HEK293 (cell line): ENCODE results near the gene FTO.

ENCODE experiments used
- CTCF ChIA-PET: fragments of 350-600 bp; formaldehyde crosslinking; extraction: SDS; loops from one replicate; lab custom pipeline; 2021; ENCODE audit warnings: antibody characterized with exemption; lab: Yijun Ruan, JAX
- POLR2A ChIA-PET: fragments of 300-600 bp; formaldehyde crosslinking; extraction: SDS; loops from one replicate; lab custom pipeline; 2020; ENCODE audit warnings: antibody characterized with exemption, inconsistent platforms; lab: Yijun Ruan, JAX
- H3K27ac ChIP-seq: fragments of 200-500 bp; sonication (Bioruptor generic); 2 replicates; pipeline ENCODE4 v1.5.1; 2014; ENCODE audit warnings: low read depth, low read length, control low read depth, inconsistent platforms; ENCODE audit errors: extremely low read depth
- H3K36me3 ChIP-seq, 2 experiments: fragments of 200-500 bp in 1 of 2; sonication (Bioruptor generic) in 1 of 2; 1 replicate in 1 of 2; 2 replicates in 1 of 2; pipeline ENCODE4 v1.5.1; 2014 to 2017; ENCODE audit warnings: inconsistent platforms in 2 of 2, low read length in 2 of 2; ENCODE audit not compliant: control insufficient read depth in 2 of 2, insufficient read depth in 1 of 2
- H3K4me1 ChIP-seq: fragments of 200-500 bp; sonication (Bioruptor generic); 2 replicates; pipeline ENCODE4 v1.5.1; 2014; ENCODE audit warnings: mild to moderate bottlenecking, low read length, inconsistent platforms; ENCODE audit not compliant: control insufficient read depth, insufficient read depth
- H3K4me3 ChIP-seq: 2 replicates; pipeline ENCODE4 v1.5.1; 2011; ENCODE audit warnings: low read depth, mild to moderate bottlenecking, control low read depth, low read length, moderate library complexity
- H3K9me3 ChIP-seq: fragments of 200-500 bp; sonication (Bioruptor generic); 2 replicates; pipeline ENCODE4 v1.5.1; 2014; ENCODE audit warnings: low read depth, low read length, inconsistent platforms; ENCODE audit not compliant: control insufficient read depth, insufficient read depth
- GLI4 ChIP-seq: fragments of 450-650 bp; formaldehyde crosslinking; IDR thresholded peaks from 2 replicates; pipeline ENCODE4 v1.5.1; 2016; ENCODE audit warnings: missing biosample characterization, missing genetic modification characterization
- HOXA7 ChIP-seq: sonication (generic); formaldehyde crosslinking; IDR thresholded peaks from 2 replicates; pipeline ENCODE4 v1.8.1; 2022; ENCODE audit warnings: missing genetic modification reagents, borderline replicate concordance
- KLF8 ChIP-seq: fragments of 450-650 bp; formaldehyde crosslinking; IDR thresholded peaks from 2 replicates; pipeline ENCODE4 v1.5.1; 2016; ENCODE audit warnings: missing biosample characterization, missing genetic modification characterization
- PRDM1 ChIP-seq: fragments of 450-650 bp; formaldehyde crosslinking; IDR thresholded peaks from 2 replicates; pipeline ENCODE4; 2016; ENCODE audit warnings: missing biosample characterization, missing genetic modification characterization
- PRDM2 ChIP-seq: fragments of 450-650 bp; formaldehyde crosslinking; IDR thresholded peaks from 2 replicates; pipeline ENCODE4 v1.5.1; 2016; ENCODE audit warnings: missing biosample characterization, missing genetic modification characterization, borderline replicate concordance
- YY2 ChIP-seq: fragments of 450-650 bp; formaldehyde crosslinking; IDR thresholded peaks from 2 replicates; pipeline ENCODE4 v1.5.1; 2016; ENCODE audit warnings: missing biosample characterization, missing genetic modification characterization
- ZBTB1 ChIP-seq: fragments of 450-650 bp; formaldehyde crosslinking; IDR thresholded peaks from 2 replicates; pipeline ENCODE4 v1.5.1; 2016; ENCODE audit warnings: missing biosample characterization, missing genetic modification characterization
- ZNF112 ChIP-seq: fragments of 450-650 bp; formaldehyde crosslinking; IDR thresholded peaks from 2 replicates; pipeline ENCODE4 v1.5.0; 2017; ENCODE audit warnings: missing biosample characterization, missing genetic modification characterization
- ZNF121 ChIP-seq: fragments of 450-650 bp; formaldehyde crosslinking; IDR thresholded peaks from 2 replicates; pipeline ENCODE4 v1.5.1; 2016; ENCODE audit warnings: missing biosample characterization, missing genetic modification characterization
- ZNF132 ChIP-seq: fragments of 450-650 bp; formaldehyde crosslinking; IDR thresholded peaks from 2 replicates; pipeline ENCODE4 v1.5.1; 2017; ENCODE audit warnings: missing biosample characterization, missing genetic modification characterization, borderline replicate concordance
- ZNF571 ChIP-seq: fragments of 450-650 bp; formaldehyde crosslinking; IDR thresholded peaks from 2 replicates; pipeline ENCODE4 v1.5.0; 2017; ENCODE audit warnings: missing biosample characterization, missing genetic modification characterization
- ZNF621 ChIP-seq: fragments of 450-650 bp; formaldehyde crosslinking; IDR thresholded peaks from 2 replicates; pipeline ENCODE4 v1.5.1; 2017; ENCODE audit warnings: missing biosample characterization, missing genetic modification characterization
- ZNF629 ChIP-seq: fragments of 450-650 bp; formaldehyde crosslinking; IDR thresholded peaks from 2 replicates; pipeline ENCODE4 v1.5.1; 2017; ENCODE audit warnings: missing biosample characterization, missing genetic modification characterization
- TF ChIP-seq, protein P1 (sequence below): fragments of 450-650 bp; formaldehyde crosslinking; IDR thresholded peaks from 2 replicates; pipeline ENCODE4 v1.5.1; 2017; ENCODE audit warnings: missing biosample characterization, missing genetic modification characterization
- TF ChIP-seq, protein P2 (sequence below): fragments of 450-650 bp; formaldehyde crosslinking; IDR thresholded peaks from 2 replicates; pipeline ENCODE4 v1.5.1; 2016; ENCODE audit warnings: missing biosample characterization, missing genetic modification characterization
- TF ChIP-seq, protein P3 (sequence below): sonication (generic); formaldehyde crosslinking; IDR thresholded peaks from 2 replicates; pipeline ENCODE4 v1.8.1; 2022; ENCODE audit warnings: mild to moderate bottlenecking, moderate library complexity, missing genetic modification reagents
- TF ChIP-seq, protein P4 (sequence below): fragments of 450-650 bp; formaldehyde crosslinking; IDR thresholded peaks from 2 replicates; pipeline ENCODE4 v1.5.1; 2016; ENCODE audit warnings: missing biosample characterization, missing genetic modification characterization

The FTO gene

DNA sequence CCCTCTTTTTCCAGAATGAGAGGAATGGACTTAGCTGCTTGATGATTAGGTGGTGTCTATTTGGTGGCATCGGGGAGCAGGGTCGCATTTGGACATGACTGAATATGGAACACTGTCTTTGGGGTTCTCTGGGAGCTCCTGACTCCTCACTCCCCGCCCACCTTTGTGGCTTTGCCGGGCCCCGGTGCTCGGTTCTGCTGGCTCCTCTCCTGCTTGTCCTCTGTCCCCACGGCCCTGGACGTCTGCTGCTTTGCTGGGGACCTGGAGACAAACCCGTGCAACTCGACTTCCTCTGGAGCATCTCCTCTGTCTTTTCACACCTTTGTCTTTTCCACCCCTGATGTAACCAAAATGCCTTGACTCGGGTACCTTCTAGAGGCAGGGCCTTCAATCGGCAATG, 446.9 kb downstream of the FTO start:
- no peak overlapping the region for H3K4me3 ChIP-seq
- CTCF ChIA-PET: no interaction called here
- H3K27ac ChIP-seq: no peak overlapping the region
- no peaks in the 10 kb centered on the region for H3K36me3 ChIP-seq
- POLR2A ChIA-PET: no interaction called here
- H3K9me3 ChIP-seq: no peaks in the 10 kb centered on the region
- no peak for TF ChIP-seq KLF8 (tag by site-specific recombination)
- TF ChIP-seq, protein P1, sequence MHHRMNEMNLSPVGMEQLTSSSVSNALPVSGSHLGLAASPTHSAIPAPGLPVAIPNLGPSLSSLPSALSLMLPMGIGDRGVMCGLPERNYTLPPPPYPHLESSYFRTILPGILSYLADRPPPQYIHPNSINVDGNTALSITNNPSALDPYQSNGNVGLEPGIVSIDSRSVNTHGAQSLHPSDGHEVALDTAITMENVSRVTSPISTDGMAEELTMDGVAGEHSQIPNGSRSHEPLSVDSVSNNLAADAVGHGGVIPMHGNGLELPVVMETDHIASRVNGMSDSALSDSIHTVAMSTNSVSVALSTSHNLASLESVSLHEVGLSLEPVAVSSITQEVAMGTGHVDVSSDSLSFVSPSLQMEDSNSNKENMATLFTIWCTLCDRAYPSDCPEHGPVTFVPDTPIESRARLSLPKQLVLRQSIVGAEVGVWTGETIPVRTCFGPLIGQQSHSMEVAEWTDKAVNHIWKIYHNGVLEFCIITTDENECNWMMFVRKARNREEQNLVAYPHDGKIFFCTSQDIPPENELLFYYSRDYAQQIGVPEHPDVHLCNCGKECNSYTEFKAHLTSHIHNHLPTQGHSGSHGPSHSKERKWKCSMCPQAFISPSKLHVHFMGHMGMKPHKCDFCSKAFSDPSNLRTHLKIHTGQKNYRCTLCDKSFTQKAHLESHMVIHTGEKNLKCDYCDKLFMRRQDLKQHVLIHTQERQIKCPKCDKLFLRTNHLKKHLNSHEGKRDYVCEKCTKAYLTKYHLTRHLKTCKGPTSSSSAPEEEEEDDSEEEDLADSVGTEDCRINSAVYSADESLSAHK (tag by site-specific recombination): no peak
- TF ChIP-seq ZNF629 (tag by site-specific recombination): no peak
- TF ChIP-seq, protein P2, sequence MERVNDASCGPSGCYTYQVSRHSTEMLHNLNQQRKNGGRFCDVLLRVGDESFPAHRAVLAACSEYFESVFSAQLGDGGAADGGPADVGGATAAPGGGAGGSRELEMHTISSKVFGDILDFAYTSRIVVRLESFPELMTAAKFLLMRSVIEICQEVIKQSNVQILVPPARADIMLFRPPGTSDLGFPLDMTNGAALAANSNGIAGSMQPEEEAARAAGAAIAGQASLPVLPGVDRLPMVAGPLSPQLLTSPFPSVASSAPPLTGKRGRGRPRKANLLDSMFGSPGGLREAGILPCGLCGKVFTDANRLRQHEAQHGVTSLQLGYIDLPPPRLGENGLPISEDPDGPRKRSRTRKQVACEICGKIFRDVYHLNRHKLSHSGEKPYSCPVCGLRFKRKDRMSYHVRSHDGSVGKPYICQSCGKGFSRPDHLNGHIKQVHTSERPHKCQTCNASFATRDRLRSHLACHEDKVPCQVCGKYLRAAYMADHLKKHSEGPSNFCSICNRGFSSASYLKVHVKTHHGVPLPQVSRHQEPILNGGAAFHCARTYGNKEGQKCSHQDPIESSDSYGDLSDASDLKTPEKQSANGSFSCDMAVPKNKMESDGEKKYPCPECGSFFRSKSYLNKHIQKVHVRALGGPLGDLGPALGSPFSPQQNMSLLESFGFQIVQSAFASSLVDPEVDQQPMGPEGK (tag by site-specific recombination): no peak
- no peak for TF ChIP-seq PRDM2 (tag by site-specific recombination)
- no peak for TF ChIP-seq YY2 (tag by site-specific recombination)
- TF ChIP-seq ZNF112: no peak
- TF ChIP-seq ZBTB1: no peak
- TF ChIP-seq ZNF121 (tag by site-specific recombination): no peak
- no peak for TF ChIP-seq ZNF571
- no peak for TF ChIP-seq PRDM1 (tag by site-specific recombination)
- TF ChIP-seq, protein P3, sequence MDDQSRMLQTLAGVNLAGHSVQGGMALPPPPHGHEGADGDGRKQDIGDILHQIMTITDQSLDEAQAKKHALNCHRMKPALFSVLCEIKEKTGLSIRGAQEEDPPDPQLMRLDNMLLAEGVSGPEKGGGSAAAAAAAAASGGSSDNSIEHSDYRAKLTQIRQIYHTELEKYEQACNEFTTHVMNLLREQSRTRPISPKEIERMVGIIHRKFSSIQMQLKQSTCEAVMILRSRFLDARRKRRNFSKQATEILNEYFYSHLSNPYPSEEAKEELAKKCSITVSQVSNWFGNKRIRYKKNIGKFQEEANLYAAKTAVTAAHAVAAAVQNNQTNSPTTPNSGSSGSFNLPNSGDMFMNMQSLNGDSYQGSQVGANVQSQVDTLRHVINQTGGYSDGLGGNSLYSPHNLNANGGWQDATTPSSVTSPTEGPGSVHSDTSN (CRISPR knock-in tag): no peak
- TF ChIP-seq ZNF132 (tag by site-specific recombination): no peak
- TF ChIP-seq GLI4 (tag by site-specific recombination): no peak
- no peak for TF ChIP-seq ZNF621
- TF ChIP-seq, protein P4, sequence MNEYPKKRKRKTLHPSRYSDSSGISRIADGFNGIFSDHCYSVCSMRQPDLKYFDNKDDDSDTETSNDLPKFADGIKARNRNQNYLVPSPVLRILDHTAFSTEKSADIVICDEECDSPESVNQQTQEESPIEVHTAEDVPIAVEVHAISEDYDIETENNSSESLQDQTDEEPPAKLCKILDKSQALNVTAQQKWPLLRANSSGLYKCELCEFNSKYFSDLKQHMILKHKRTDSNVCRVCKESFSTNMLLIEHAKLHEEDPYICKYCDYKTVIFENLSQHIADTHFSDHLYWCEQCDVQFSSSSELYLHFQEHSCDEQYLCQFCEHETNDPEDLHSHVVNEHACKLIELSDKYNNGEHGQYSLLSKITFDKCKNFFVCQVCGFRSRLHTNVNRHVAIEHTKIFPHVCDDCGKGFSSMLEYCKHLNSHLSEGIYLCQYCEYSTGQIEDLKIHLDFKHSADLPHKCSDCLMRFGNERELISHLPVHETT (tag by site-specific recombination): no peak
- TF ChIP-seq HOXA7 (CRISPR knock-in tag): no peak
- TF ChIP-seq, all 188 proteins: peak for 0
- H3K4me1 ChIP-seq: no peaks in the 10 kb centered on the region
